OCI-LY1 (cell line): ENCODE data around the gene RABEPK.

Experiments
- H2AFZ ChIP-seq: fragments of 200-600 bp; sonication (generic), shearing (Covaris generic); 2 replicates; pipeline ENCODE4 v1.6.0; 2014; ENCODE audit warnings: antibody characterized with exemption, mild to moderate bottlenecking, low read length
- H3F3A ChIP-seq: fragments of 200-600 bp; sonication (generic), shearing (Covaris generic); 2 replicates; pipeline ENCODE4 v1.6.0; 2014; ENCODE audit warnings: mild to moderate bottlenecking, antibody characterized with exemption, low read length, moderate library complexity; ENCODE audit not compliant: insufficient read depth
- H3K27ac ChIP-seq: fragments of 200-600 bp; sonication (generic); 2 replicates; pipeline ENCODE4 v1.5.1; 2014; ENCODE audit warnings: low read length, mixed run types, mild to moderate bottlenecking, low read depth; ENCODE audit not compliant: poor library complexity, severe bottlenecking
- H3K27me3 ChIP-seq: fragments of 200-600 bp; sonication (generic); 2 replicates; pipeline ENCODE4 v1.6.0; 2014; ENCODE audit warnings: antibody characterized with exemption, mild to moderate bottlenecking, low read length, moderate library complexity; ENCODE audit not compliant: insufficient read depth
- H3K36me3 ChIP-seq: fragments of 200-600 bp; sonication (generic); 2 replicates; pipeline ENCODE4 v1.6.1; 2014; ENCODE audit warnings: mild to moderate bottlenecking, antibody characterized with exemption, low read length, moderate library complexity, mixed read lengths; ENCODE audit not compliant: insufficient read depth
- H3K4me1 ChIP-seq: fragments of 200-600 bp; sonication (generic); 2 replicates; pipeline ENCODE4 v1.5.1; 2014; ENCODE audit warnings: mild to moderate bottlenecking, low read length, moderate library complexity; ENCODE audit not compliant: insufficient read depth, severe bottlenecking
- H3K4me2 ChIP-seq: fragments of 200-600 bp; sonication (generic), shearing (Covaris generic); 2 replicates; pipeline ENCODE4 v1.6.1; 2014; ENCODE audit warnings: low read length
- H3K4me3 ChIP-seq: fragments of 200-600 bp; sonication (generic); 2 replicates; pipeline ENCODE4 v1.5.1; 2014; ENCODE audit warnings: low read length, low read depth, mild to moderate bottlenecking, mixed read lengths; ENCODE audit not compliant: poor library complexity, severe bottlenecking
- H3K79me2 ChIP-seq: fragments of 200-600 bp; shearing (Covaris generic); 2 replicates; pipeline ENCODE4 v1.6.1; 2016; ENCODE audit warnings: mixed run types, low read length, mixed read lengths; ENCODE audit not compliant: insufficient read depth
- H3K9ac ChIP-seq: fragments of 200-600 bp; sonication (generic), shearing (Covaris generic); 2 replicates; pipeline ENCODE4 v1.6.1; 2014; ENCODE audit warnings: mild to moderate bottlenecking, low read length, mixed read lengths
- H3K9me2 ChIP-seq: fragments of 200-600 bp; sonication (generic), shearing (Covaris generic); 2 replicates; pipeline ENCODE4 v1.6.1; 2014; ENCODE audit warnings: low read depth, mild to moderate bottlenecking, low read length, mixed read lengths
- H3K9me3 ChIP-seq: fragments of 200-600 bp; shearing (Covaris generic); 2 replicates; pipeline ENCODE4 v1.6.1; 2014; ENCODE audit warnings: low read length, mixed read lengths
- H4K20me1 ChIP-seq: fragments of 200-600 bp; sonication (generic), shearing (Covaris generic); 2 replicates; pipeline ENCODE4 v1.6.0; 2016; ENCODE audit warnings: mild to moderate bottlenecking, low read length; ENCODE audit not compliant: insufficient read depth
- EZH2 ChIP-seq: fragments of 200-600 bp; sonication (generic), shearing (Covaris generic); IDR thresholded peaks from 2 replicates; pipeline ENCODE4 v1.8.0; 2017; ENCODE audit warnings: borderline replicate concordance, mixed run types, mild to moderate bottlenecking, antibody characterized with exemption, low read length, moderate library complexity, mixed read lengths
- TF ChIP-seq, protein P1 (sequence below): fragments of 200-600 bp; sonication (generic), shearing (Covaris generic); IDR thresholded peaks from 2 replicates; pipeline ENCODE4 v1.5.1; 2017; ENCODE audit warnings: mild to moderate bottlenecking, antibody characterized with exemption, low read length, moderate library complexity, mixed read lengths

RABEPK gene

GRCh38 chr9:125241000-125241862, 40.9 kb downstream of the RABEPK start, which contains the start of gene HSPA5:
Gene HSPA5 (minus strand): TSS chr9:125241343. CDS start chr9:125241126, 217 bp downstream.
- H3K4me1 ChIP-seq = peaks cover 51% of the 10 kb centered on the region
- no peak within 1 kb of the TSS for H2AFZ ChIP-seq
- no peaks in the 10 kb centered on the region for H3K27me3 ChIP-seq
- no peaks in the 10 kb centered on the region for H3K9me3 ChIP-seq
- no peak for TF ChIP-seq EZH2
- TF ChIP-seq, protein P1, sequence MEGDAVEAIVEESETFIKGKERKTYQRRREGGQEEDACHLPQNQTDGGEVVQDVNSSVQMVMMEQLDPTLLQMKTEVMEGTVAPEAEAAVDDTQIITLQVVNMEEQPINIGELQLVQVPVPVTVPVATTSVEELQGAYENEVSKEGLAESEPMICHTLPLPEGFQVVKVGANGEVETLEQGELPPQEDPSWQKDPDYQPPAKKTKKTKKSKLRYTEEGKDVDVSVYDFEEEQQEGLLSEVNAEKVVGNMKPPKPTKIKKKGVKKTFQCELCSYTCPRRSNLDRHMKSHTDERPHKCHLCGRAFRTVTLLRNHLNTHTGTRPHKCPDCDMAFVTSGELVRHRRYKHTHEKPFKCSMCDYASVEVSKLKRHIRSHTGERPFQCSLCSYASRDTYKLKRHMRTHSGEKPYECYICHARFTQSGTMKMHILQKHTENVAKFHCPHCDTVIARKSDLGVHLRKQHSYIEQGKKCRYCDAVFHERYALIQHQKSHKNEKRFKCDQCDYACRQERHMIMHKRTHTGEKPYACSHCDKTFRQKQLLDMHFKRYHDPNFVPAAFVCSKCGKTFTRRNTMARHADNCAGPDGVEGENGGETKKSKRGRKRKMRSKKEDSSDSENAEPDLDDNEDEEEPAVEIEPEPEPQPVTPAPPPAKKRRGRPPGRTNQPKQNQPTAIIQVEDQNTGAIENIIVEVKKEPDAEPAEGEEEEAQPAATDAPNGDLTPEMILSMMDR = no peak
- peak within 1 kb of the TSS; percentile 95 for H3K4me3 ChIP-seq
- peaks cover 48% of the 10 kb centered on the region for H3K36me3 ChIP-seq
- peak within 1 kb of the TSS; percentile 84 for H3K27ac ChIP-seq
- peak within 1 kb of the TSS; percentile 85 for H3K4me2 ChIP-seq
- peaks cover 19% of the 10 kb centered on the region for H3F3A ChIP-seq
- H3K9me2 ChIP-seq = no peaks in the 10 kb centered on the region
- no peaks in the 10 kb centered on the region for H4K20me1 ChIP-seq
- peak within 1 kb of the TSS; percentile 96 for H3K9ac ChIP-seq
- H3K79me2 ChIP-seq = peaks cover 31% of the 10 kb centered on the region

- peak overlapping the region; percentile 95 for H3K4me3 ChIP-seq
- peak overlapping the region; percentile 84 for H3K4me2 ChIP-seq
- H3K36me3 ChIP-seq = peaks cover 40% of the 10 kb centered on the region
- no peak overlapping the region for H2AFZ ChIP-seq
- H3K4me1 ChIP-seq = peaks cover 44% of the 10 kb centered on the region
- peak overlapping the region; percentile 50 for H3K27ac ChIP-seq
- peaks cover 13% of the 10 kb centered on the region; the same call in 1 of the 2 replicates for H3F3A ChIP-seq
- H3K9ac ChIP-seq = peak overlapping the region; percentile 86
- no peaks in the 10 kb centered on the region for H3K9me3 ChIP-seq
- no peaks in the 10 kb centered on the region for H3K9me2 ChIP-seq
- H3K27me3 ChIP-seq = no peaks in the 10 kb centered on the region
- H3K79me2 ChIP-seq = peaks cover 31% of the 10 kb centered on the region
- TF ChIP-seq EZH2 = no peak
- TF ChIP-seq, protein P1 = no peak
- H4K20me1 ChIP-seq = no peaks in the 10 kb centered on the region
These were observed 41.8 kb downstream of the RABEPK start for GRCh38 chr9:125241863-125242739.

- Histone ChIP-seq H3K4me2 (no peak overlapping the region), H3K79me2 (peaks cover 22% of the 10 kb centered on the region), H3K27me3 (no peaks in the 10 kb centered on the region), H3F3A (peaks cover 8% of the 10 kb centered on the region; the same call in 1 of the 2 replicates), H3K4me3 (no peak overlapping the region), H2AFZ (no peak overlapping the region), H3K36me3 (peaks cover 22% of the 10 kb centered on the region), H3K4me1 (peaks cover 27% of the 10 kb centered on the region), H3K27ac (no peak overlapping the region), H3K9me3 (no peaks in the 10 kb centered on the region), H3K9ac (no peak overlapping the region), H3K9me2 (no peaks in the 10 kb centered on the region), H4K20me1 (no peaks in the 10 kb centered on the region)
- TF ChIP-seq, protein P1 = no peak
- no peak for TF ChIP-seq EZH2
These were observed 43.5 kb downstream of the RABEPK start for GRCh38 chr9:125243792-125244260.
